ENCODE measurements around the gene NELL1.

GRCh38 chr11:21160140-21160539 lies 490.8 kb downstream of the NELL1 start:
- TF ChIP-seq CTCF (IDR thresholded peaks at IDR 0.05) (no peak), REST (IDR thresholded peaks at IDR 0.05; ENCODE audit: insufficient read depth in 1 of 2, low read depth in 2 of 2, low read length in 1 of 2) (no peak), POLR2AphosphoS5 (IDR thresholded peaks at IDR 0.05; ENCODE audit: low read depth, low read length) (no peak), SIN3A (IDR thresholded peaks at IDR 0.05; ENCODE audit: borderline replicate concordance, insufficient read depth, low read depth, low read length) (no peak)
